Hepatocyte (in vitro differentiated cells): ENCODE results near the gene ALCAM. TPM values are rescaled to one million over a fixed set of nuclear protein-coding genes. Genes with fewer than 3 reads are reported as not detected.
A peak's percentile ranks its signal among the peaks of the same experiment; 100 is the strongest.

Experiments
- DNase-seq: peaks from one replicate; pipeline ENCODE4 v3.0.0-alpha.2; 2016; ENCODE audit warnings: low spot score
- H2AFZ ChIP-seq: fragments of 200-600 bp; sonication (generic); 2 replicates; pipeline ENCODE4 v1.6.0; 2016; ENCODE audit warnings: antibody characterized with exemption, mild to moderate bottlenecking
- H3K27ac ChIP-seq: fragments of 200-600 bp; sonication (generic); 2 replicates; pipeline ENCODE4 v1.5.1; 2016; ENCODE audit warnings: mild to moderate bottlenecking
- H3K27me3 ChIP-seq: fragments of 200-600 bp; sonication (generic); 2 replicates; pipeline ENCODE4 v1.6.1; 2016
- H3K36me3 ChIP-seq: fragments of 200-600 bp; sonication (generic); replicated peaks from 2 replicates; pipeline ENCODE4 v1.5.1; 2016; ENCODE audit warnings: low read depth; ENCODE audit not compliant: insufficient read depth
- H3K4me1 ChIP-seq: fragments of 200-600 bp; sonication (generic); 2 replicates; pipeline ENCODE4 v1.5.1; 2016; ENCODE audit warnings: mild to moderate bottlenecking, moderate library complexity; ENCODE audit not compliant: insufficient read depth
- H3K4me2 ChIP-seq: fragments of 200-600 bp; sonication (generic); 2 replicates; pipeline ENCODE4 v1.6.0; 2016
- H3K4me3 ChIP-seq: fragments of 200-600 bp; sonication (generic); 2 replicates; pipeline ENCODE4 v1.5.1; 2016; ENCODE audit warnings: mild to moderate bottlenecking
- H3K79me2 ChIP-seq: fragments of 200-600 bp; sonication (generic); 2 replicates; pipeline ENCODE4 v1.6.0; 2017; ENCODE audit warnings: mild to moderate bottlenecking
- H3K9me2 ChIP-seq: fragments of 200-600 bp; sonication (generic); replicated peaks from 2 replicates; pipeline ENCODE4 v1.6.0; 2017; ENCODE audit warnings: mild to moderate bottlenecking; ENCODE audit not compliant: insufficient read depth
- H3K9me3 ChIP-seq: fragments of 200-600 bp; sonication (generic); 2 replicates; pipeline ENCODE4 v1.5.1; 2016; ENCODE audit warnings: low read depth, mild to moderate bottlenecking
- H4K20me1 ChIP-seq: fragments of 200-600 bp; sonication (generic); 2 replicates; pipeline ENCODE4 v1.6.0; 2016; ENCODE audit warnings: mild to moderate bottlenecking; ENCODE audit not compliant: insufficient read depth, poor library complexity, severe bottlenecking
- EZH2 ChIP-seq: fragments of 200-600 bp; sonication (generic); IDR thresholded peaks from 2 replicates; pipeline ENCODE4 v1.6.1; 2016; ENCODE audit warnings: antibody characterized with exemption, mild to moderate bottlenecking, borderline replicate concordance
- EZH2phosphoT487 ChIP-seq: fragments of 200-600 bp; sonication (generic); IDR thresholded peaks from one replicate; pipeline ENCODE4 v1.6.1; 2018; ENCODE audit warnings: antibody characterized with exemption, mild to moderate bottlenecking, low read depth, moderate library complexity; ENCODE audit not compliant: unreplicated experiment, severe bottlenecking
- WGBS: methylation state at CpG from one replicate; pipeline ENCODE4 v1.1.6; 2016; ENCODE audit warnings: low lambda C conversion rate; ENCODE audit errors: missing lambda C conversion rate; 5-methylcytosine and 5-hydroxymethylcytosine counted together
- polyA plus RNA-seq: library from polyadenylated mRNA; unstranded; fragments of >200 nt; fragmentation: Nextera tagmentation; extraction: Ambion mirVana; gene quantifications from 2 replicates; pipeline ENCODE4 v1.2.1, GENCODE V29; 2016
- total RNA-seq: library from RNA; depleted of rRNA; stranded (reverse); fragments of >200 nt; gene quantifications from 2 replicates; pipeline ENCODE4 v1.2.3, GENCODE V29; 2014
- TF ChIP-seq, protein P1 (sequence below): fragments of 200-600 bp; sonication (generic); IDR thresholded peaks from 2 replicates; pipeline ENCODE4 v1.5.1; 2016; ENCODE audit warnings: antibody characterized with exemption, mild to moderate bottlenecking; ENCODE audit not compliant: poor library complexity

Gene ALCAM
- total and polyA plus RNA-seq, 2 experiments from 2014 or later = 58.0 to 134 TPM

DNA sequence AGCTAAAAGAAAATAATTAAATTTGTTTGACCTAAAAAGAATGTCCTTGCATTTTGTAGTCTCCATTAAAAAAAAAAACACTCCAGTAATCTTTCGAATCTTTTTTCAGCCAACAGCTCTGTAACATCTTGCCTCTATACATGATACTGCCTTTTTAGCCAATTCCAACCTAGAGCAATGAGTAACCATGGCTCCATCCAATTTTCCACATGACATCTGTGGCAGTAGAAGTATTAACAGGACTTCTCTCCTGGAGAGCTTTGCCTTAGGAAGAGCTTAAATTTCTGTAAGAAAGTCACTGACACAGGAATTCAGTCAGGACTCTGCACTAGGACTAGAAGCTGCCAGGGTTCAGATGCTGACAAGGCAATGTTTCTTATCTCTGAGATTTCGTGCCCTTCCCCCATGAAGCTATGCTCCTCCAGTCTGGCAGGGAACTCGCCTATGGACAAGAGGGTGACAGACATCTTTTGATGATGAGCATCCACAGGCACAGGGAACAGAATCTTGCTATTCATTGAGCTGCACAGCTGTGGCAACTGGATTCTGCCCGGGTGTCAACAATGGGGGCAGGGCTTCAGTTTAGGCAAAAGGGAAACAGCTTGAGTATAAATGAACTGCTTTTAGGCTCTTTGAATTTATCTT, 81.8 kb downstream of the ALCAM start:
- Histone ChIP-seq H3K36me3 (no peaks in the 10 kb centered on the region), H3K9me3 (no peaks in the 10 kb centered on the region), H3K4me1 (no peaks in the 10 kb centered on the region), H3K27me3 (no peaks in the 10 kb centered on the region), H3K4me2 (no peak overlapping the region), H3K9me2 (no peaks in the 10 kb centered on the region), H3K79me2 (peaks cover 16% of the 10 kb centered on the region), H2AFZ (no peak overlapping the region), H3K27ac (no peak overlapping the region), H3K4me3 (no peak overlapping the region), H4K20me1 (peaks cover 2% of the 10 kb centered on the region)
- TF ChIP-seq EZH2 (no peak), EZH2phosphoT487 (no peak)
- TF ChIP-seq, protein P1, sequence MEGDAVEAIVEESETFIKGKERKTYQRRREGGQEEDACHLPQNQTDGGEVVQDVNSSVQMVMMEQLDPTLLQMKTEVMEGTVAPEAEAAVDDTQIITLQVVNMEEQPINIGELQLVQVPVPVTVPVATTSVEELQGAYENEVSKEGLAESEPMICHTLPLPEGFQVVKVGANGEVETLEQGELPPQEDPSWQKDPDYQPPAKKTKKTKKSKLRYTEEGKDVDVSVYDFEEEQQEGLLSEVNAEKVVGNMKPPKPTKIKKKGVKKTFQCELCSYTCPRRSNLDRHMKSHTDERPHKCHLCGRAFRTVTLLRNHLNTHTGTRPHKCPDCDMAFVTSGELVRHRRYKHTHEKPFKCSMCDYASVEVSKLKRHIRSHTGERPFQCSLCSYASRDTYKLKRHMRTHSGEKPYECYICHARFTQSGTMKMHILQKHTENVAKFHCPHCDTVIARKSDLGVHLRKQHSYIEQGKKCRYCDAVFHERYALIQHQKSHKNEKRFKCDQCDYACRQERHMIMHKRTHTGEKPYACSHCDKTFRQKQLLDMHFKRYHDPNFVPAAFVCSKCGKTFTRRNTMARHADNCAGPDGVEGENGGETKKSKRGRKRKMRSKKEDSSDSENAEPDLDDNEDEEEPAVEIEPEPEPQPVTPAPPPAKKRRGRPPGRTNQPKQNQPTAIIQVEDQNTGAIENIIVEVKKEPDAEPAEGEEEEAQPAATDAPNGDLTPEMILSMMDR = no peak
- peak; percentile 31 for DNase-seq
- 29% methylated on average over 4 of the region's 4 CpGs for WGBS

- H3K4me1 ChIP-seq = no peaks in the 10 kb centered on the region
- DNase-seq = no peak
- no peaks in the 10 kb centered on the region for H3K9me3 ChIP-seq
- no peak overlapping the region for H3K4me2 ChIP-seq
- no peak overlapping the region for H3K4me3 ChIP-seq
- H3K79me2 ChIP-seq = peaks cover 17% of the 10 kb centered on the region
- H3K9me2 ChIP-seq = no peaks in the 10 kb centered on the region
- no peaks in the 10 kb centered on the region for H3K27me3 ChIP-seq
- no peak overlapping the region for H3K27ac ChIP-seq
- H2AFZ ChIP-seq = no peak overlapping the region
- WGBS = 75% methylated on average over 3 of the region's 3 CpGs
- TF ChIP-seq, protein P1 = no peak
- TF ChIP-seq EZH2phosphoT487 (no peak), EZH2 (no peak)
- peaks cover 2% of the 10 kb centered on the region for H4K20me1 ChIP-seq
- H3K36me3 ChIP-seq = no peaks in the 10 kb centered on the region
Measured at GRCh38 chr3:105449414-105449813, 82.7 kb downstream of the ALCAM start.

DNA sequence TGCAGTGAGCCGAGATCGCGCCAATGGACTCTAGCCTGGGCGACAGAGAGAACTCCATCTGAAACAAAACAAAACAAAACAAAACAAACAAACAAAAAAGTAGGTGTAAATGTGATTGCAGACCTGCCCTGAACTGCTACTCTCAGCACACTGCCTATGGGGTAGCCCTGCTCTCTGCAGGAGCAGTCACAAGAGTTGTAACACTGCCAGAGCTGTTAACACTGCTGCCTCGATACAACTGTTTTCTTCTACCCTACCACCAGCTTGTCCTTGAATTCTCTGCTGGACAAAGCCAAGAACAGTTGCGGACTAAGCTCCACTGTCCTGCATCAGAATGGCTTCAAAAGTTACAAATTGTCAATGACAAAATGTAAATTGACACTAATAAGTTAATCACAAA, 89.3 kb downstream of the ALCAM start:
- Histone ChIP-seq H2AFZ (no peak overlapping the region), H3K27ac (no peak overlapping the region), H3K36me3 (no peaks in the 10 kb centered on the region), H4K20me1 (no peaks in the 10 kb centered on the region), H3K4me2 (no peak overlapping the region), H3K4me1 (no peaks in the 10 kb centered on the region), H3K27me3 (no peaks in the 10 kb centered on the region), H3K79me2 (peaks cover 42% of the 10 kb centered on the region), H3K9me3 (no peaks in the 10 kb centered on the region), H3K4me3 (no peak overlapping the region), H3K9me2 (no peaks in the 10 kb centered on the region)
- DNase-seq = no peak
- TF ChIP-seq, protein P1 = no peak
- TF ChIP-seq EZH2 (no peak), EZH2phosphoT487 (no peak)
- WGBS = 91% methylated on average over 6 of the region's 6 CpGs
